ENCODE measurements around the gene SLC1A2.

- TF ChIP-seq CTCF (IDR thresholded peaks at IDR 0.05 in 2 of 3, conservative IDR thresholded peaks at IDR 0.05 in 1 of 3; ENCODE audit: borderline replicate concordance in 1 of 3, insufficient read depth in 1 of 3, low read depth in 2 of 3, low read length in 2 of 3) (no peak), POLR2AphosphoS5 (IDR thresholded peaks at IDR 0.05; ENCODE audit: low read depth, low read length) (no peak), EZH2phosphoT487 (IDR thresholded peaks at IDR 0.05; ENCODE audit: borderline replicate concordance) (no peak), ATF3 (IDR thresholded peaks at IDR 0.05) (no peak), POLR2A (IDR thresholded peaks at IDR 0.05; ENCODE audit: borderline replicate concordance, extremely low read depth, insufficient read depth, insufficient read length) (no peak), TCF7L2 (IDR thresholded peaks at IDR 0.05; ENCODE audit: borderline replicate concordance, extremely low read depth, insufficient read depth, insufficient read length) (no peak), EZH2 (IDR thresholded peaks at IDR 0.05) (no peak), ELF1 (IDR thresholded peaks at IDR 0.05; ENCODE audit: borderline replicate concordance, low read depth) (no peak)
Observed at GRCh38 chr11:35211952-35212351, 207.4 kb downstream of the SLC1A2 start.

All from HCT116 (cell line).